ENCODE measurements around the gene SLC39A2.
"Not testable (repeated sequence)": the region's sequence is repeated elsewhere in the genome, so short reads cannot be mapped to it uniquely, and the experiment has no call there.

SLC39A2 gene

DNA sequence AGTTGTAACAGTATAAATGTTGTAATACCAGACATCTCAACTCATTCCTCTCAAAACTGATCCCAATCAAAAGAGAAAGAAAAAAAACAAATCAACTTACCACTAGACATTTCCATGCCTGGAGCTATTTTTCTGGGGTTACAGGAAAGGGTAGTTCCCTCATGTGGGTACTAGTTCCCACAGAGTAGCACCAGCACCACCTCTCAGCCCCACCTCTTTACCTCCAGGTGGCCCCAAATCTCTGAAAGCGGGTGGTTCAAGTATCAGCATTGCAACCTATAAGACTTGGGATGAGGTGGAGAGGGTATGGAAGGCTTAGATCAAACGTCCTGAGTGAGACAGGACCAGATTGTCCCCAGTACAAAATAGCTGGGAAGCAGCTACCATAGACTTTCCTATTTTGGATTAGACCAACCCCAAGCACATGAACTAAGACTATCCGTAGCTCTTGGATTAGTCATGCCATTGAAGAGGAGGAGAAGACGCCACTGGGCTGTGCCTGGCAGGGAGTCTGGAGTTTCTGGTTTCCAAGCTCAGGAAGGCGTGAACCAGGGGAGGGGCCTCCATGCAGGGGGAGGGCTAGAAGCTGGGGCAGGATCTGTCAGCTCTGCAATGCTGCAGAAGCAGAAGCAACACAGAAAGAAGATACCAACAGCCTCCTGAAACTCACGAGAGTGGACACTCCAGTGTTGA lies at the start of gene SLC39A2:
Gene SLC39A2, plus strand, starts transcription at position 620 of the 693 bp plus-strand sequence. CDS start 154 bp downstream, outside the sequence.
- no peak for DNase-seq

GRCh38 chr14:20954736-20955537 lies 44.2 kb upstream of the SLC39A2 start, which contains the start of gene RNASE2:
Gene RNASE2 (plus strand): TSS chr14:20955487. CDS start chr14:20955772, 285 bp downstream.
- not testable (repeated sequence) for DNase-seq

GRCh38 chr14:20955538-20955873 lies 43.6 kb upstream of the SLC39A2 start:
- DNase-seq, result not testable (repeated sequence)

DNA sequence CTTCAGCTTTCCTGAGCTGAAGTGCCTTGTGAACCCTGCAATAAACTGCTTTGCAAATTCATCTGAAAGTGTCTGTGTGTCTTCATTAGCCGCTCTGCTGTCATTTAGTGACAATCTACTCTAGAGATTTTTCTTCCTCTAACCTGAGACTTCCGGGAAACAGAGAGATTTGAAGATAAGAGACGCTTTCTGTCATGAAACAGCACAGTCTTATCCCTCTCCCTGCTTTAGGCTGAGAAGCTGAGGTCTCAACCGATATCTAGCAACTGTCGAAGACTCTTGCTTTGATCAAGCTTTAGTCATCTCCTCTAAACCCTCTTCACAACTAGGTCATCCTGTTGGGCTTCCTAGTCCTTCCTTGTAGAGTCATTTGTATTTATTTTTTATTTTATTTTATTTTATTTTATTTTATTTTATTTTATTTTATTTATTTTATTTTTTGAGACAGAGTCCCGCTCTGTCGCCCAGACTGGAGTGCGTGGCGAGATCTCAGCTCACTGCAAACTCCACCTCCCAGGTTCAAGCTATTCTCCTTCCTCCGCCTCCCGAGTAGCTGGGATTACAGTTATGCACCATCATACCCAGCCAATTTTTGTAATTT lies 42.6 kb upstream of the SLC39A2 start:
- no peak for DNase-seq

GRCh38 chr14:20958946-20959345 lies 40.1 kb upstream of the SLC39A2 start:
- not testable (repeated sequence) for DNase-seq

GRCh38 chr14:20969336-20969735 lies 29.8 kb upstream of the SLC39A2 start:
- DNase-seq, result no peak

DNA sequence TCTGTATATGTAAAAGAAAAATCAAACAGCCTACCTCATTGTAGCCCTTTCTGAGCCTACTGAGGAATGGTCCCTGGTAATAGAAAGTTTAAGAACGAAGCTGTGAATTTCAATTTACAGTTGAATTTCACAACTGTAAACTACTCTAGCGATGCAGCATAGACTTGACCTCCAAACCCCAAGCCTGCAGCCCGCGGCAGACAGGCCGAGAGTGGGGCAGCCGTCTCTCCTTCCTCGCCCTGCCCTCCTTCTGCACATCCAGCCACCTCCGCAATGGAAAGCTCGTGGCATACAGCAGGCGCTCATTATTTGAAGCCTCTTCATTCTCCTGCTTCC lies 28.5 kb upstream of the SLC39A2 start:
- no peak for DNase-seq

DNA sequence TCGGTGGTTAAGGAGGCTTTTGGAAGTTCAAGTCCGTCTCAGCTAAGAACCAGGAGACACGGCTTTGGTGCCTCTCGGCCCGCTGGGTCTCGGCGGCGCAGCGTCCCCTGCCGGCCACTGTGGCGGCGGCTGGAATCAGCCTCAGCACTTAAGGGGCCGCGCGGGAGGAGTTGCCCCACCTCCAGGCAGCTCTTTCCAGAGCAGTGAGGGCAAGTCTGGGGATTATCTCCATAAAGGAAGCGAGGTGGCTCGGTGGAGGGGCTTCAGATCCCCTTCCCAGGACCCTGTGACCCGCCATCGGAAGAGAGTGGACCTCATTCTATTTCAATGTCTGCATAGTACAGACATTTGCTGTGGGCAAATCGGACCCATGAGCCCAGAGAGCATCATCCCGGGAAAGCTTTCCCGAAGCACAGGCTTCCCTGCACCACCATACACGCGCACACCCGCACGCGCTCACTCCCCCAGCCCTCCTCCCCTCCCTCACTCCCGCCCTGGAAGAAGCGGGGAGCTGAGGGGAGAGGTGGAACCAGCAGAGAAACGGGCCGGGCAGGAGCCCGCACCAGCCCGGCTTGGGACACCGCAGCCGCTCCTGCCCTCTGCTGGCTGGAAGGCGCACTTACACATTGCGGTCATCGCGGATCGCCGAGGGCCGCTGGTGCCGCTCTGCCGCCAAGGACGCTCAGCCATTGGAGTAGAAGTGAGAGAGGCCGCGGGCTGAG lies 27.9 kb upstream of the SLC39A2 start:
- peak; percentile 74 for DNase-seq

DNA sequence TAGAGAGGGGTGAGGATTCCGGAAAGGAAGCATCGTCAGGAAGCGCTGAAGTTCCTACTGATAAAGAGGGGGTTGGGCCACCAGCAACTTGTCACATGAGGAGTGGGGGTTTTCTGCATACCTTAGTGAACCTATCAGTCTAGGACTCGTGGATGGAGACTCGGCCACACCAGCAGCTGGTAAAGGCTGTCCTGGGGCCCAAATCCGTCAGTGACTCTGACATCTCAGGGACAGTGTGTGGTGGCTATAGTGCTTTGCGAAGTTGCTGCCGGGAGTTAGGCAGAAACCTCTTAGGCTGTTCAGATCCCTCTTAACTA lies 27.4 kb upstream of the SLC39A2 start:
- no peak for DNase-seq

- DNase-seq, result no peak
Measured at GRCh38 chr14:20973501-20973900, 25.6 kb upstream of the SLC39A2 start.

- no peak for DNase-seq
Measured at GRCh38 chr14:20976291-20976690, 22.8 kb upstream of the SLC39A2 start.

GRCh38 chr14:20978687-20979086 lies 20.4 kb upstream of the SLC39A2 start:
- DNase-seq, result no peak

DNA sequence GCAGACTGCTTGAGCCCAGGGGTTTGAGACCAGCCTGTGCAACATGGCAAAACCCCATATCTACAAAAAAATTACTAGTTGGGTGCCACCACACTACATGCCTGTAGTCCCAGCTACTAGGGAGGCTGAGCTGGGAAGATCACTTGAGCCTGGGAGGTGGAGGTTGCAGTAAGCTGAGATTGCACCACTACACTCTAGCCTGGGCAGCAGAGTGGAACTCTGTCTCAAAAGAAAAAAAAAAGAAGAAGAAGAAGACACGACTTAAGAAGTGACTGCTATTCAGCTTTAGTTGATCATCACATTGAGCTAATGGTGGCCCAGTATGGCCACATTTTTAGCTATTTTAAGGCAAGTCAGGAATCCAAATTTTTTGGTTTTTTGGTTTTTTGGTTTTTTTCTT lies 18.2 kb upstream of the SLC39A2 start:
- DNase-seq, result no peak

- no peak for DNase-seq
Measured at GRCh38 chr14:20982646-20983369, 16.3 kb upstream of the SLC39A2 start.

DNA sequence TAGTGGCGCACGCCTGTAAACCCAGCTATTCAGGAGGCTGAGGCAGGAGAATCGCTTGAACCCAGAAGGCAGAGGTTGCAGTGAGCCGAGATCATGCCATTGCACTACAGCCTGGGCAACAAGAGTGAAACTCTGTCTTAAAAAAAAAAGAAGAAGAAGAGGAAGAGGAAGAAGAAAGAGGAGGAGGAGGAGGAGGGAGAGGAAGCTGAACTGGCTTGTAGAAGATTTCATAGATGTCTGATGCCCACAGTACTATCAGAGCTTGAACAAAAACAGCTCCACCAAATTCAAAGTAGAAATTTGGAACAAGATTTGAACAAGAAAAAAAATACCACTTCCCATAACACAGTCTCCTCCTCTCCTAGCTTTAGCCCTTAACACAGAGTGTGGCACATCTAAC lies 13.4 kb upstream of the SLC39A2 start:
- DNase-seq, result not testable (repeated sequence)

- DNase-seq, result no peak
Measured at GRCh38 chr14:20986811-20987210, 12.3 kb upstream of the SLC39A2 start.

DNA sequence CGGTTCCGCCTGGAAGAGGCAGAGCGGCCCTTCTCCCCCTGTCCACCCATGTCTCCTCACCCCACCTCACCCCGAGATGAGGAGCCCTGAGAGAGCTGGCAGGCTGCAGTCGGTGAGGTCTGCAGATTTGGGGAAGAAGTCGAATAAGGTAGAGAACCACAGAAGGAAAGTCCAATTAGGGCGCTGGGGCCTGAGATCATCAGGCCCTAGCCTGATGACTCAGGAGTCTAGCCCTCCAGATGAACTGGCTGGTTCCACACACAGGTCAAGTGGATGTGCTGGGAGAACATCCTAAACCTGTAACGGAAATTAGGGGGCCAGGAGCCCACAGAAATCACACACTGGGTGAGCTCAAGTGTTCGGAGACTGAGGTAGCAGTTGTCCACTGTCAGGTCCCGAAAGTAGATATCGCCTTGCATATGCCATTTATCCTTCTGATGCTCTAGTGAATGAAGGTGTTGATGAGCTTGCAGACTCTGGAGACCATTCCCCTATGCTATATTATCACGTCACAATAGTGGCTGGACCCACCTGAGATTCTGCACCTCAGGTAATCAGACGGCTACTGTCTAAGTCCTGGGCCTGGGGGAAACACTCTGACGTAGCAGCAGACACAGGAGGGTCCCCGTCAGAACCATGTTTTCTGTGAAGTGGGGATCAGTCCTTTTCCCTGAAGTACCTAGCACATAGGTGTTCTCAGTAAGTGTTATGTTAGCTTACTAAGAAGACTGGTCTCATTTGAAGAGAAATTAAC lies 10.2 kb upstream of the SLC39A2 start:
- DNase-seq, result no peak

DNA sequence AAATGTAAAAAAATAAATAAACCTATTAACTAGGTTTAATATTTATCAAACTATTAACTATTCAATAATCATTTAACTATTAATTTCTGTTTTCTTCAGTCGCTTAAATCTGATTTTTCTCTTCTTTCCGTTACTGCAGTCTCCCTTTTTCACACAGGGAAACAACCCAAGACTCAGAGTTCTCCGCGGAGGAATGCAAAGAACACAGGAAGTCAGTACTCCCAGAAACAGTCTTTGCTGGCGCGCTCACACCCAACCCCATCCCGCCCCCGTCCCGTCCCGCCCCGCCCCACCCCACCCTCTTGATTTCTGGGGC lies 9.7 kb upstream of the SLC39A2 start:
- no peak for DNase-seq

DNA sequence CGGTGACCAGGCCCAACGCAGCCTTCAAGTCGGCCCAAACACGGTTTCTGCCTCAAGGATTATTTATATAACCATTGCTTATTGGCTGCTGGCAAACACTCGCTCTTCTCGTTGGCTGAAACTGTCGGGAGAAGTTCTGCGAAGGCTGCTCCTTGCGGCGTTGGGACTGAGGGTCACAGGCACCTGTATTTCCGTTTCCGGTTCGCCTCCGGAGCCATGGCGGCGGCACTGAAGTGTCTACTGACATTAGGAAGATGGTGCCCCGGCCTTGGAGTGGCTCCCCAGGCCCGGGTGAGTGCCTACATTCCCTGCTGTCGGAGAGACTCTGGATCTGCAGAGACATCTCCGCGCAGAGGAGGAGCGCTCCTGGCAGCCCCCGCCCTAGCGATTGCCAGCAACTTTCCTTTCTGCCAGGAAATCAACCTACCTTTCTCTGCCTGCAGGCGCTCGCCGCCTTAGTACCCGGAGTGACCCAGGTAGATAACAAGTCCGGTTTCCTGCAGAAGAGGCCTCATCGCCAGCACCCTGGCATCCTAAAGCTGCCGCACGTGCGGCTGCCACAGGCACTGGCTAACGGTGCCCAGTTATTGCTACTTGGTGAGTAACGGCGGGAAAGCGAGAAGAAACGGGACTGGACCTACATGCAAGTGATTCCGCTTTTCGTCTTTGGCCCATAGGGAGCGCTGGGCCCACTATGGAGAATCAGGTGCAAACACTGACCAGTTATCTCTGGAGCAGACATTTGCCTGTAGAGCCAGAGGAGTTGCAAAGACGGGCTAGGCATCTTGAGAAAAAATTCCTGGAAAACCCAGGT lies 9.1 kb upstream of the SLC39A2 start, which contains the start of gene METTL17:
Gene METTL17, plus strand, starts transcription at position 194 of the 814 bp plus-strand sequence. Its CDS starts 23 bp downstream, at position 217.
- DNase-seq, result peak; percentile 79

GRCh38 chr14:20996521-20996920 lies 2.6 kb upstream of the SLC39A2 start:
- no peak for DNase-seq

DNA sequence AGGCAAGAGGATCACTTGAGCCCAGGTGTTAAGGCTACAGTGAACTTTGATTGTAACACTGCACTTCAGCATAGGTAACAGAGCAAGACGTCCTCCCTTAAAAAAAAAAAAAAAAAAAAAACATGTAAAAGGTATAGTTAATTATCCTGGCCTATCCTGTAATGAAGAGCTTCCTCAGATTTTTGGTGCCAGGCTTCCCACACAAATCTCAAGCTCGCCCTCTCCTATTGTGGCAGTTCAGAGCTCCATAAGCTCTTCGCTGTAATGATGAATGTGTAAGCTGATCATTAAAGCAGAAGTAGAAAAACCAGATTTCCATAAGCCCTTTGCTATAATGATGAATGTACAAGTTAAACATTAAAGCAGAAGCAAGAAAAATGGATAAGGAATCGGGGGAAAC lies 2.0 kb upstream of the SLC39A2 start:
- DNase-seq, result no peak

Data from NCI-H345 (cell line).